Tibial nerve (tissue), 4 donors: ENCODE data around the gene MUCL1. TPM values are rescaled to one million over a fixed set of nuclear protein-coding genes. Genes with fewer than 3 reads are reported as not detected.
A peak's percentile ranks its signal among the peaks of the same experiment; 100 is the strongest.

Experiments used
- DNase-seq, 2 donors: peaks; one replicate each; pipeline ENCODE4 v3.0.0-alpha.2; 2019; ENCODE audit warnings: low spot score in 2 of 2
- H3K27ac ChIP-seq, 4 donors: fragments of 200-600 bp; sonication (generic) in 3 of 4; one replicate each; pipeline ENCODE4 v1.5.1; 2017 to 2019; ENCODE audit warnings: mild to moderate bottlenecking in 1 of 4
- H3K27me3 ChIP-seq, 2 donors: fragments of 200-600 bp; sonication (generic) in 1 of 2; one replicate each; pipeline versions ENCODE4 v1.5.1 to v1.6.0; 2017 to 2019
- H3K36me3 ChIP-seq, 3 donors: fragments of 200-600 bp; sonication (generic); one replicate each; pipeline ENCODE4 v1.5.1; 2018 to 2019
- H3K4me1 ChIP-seq, 4 donors: fragments of 200-600 bp; sonication (generic) in 3 of 4; one replicate each; pipeline ENCODE4 v1.5.1; 2017 to 2019
- H3K4me3 ChIP-seq, 4 donors: fragments of 200-600 bp; sonication (generic) in 3 of 4; one replicate each; pipeline ENCODE4 v1.5.1; 2017 to 2019; ENCODE audit warnings: mild to moderate bottlenecking in 1 of 4, moderate library complexity in 1 of 4
- H3K9me3 ChIP-seq, 4 donors: fragments of 200-600 bp; sonication (generic) in 3 of 4; one replicate each; pipeline ENCODE4 v1.5.1; 2017 to 2019
- CTCF ChIP-seq, 5 experiments: fragments of 200-600 bp in 3 of 5; fragments of 450-650 bp in 2 of 5; sonication (generic) in 3 of 5; IDR thresholded peaks; one replicate each; pipeline ENCODE4 v1.5.1; 2016 to 2019; ENCODE audit warnings: antibody characterized with exemption in 5 of 5, mild to moderate bottlenecking in 3 of 5, moderate library complexity in 2 of 5
- EP300 ChIP-seq, 2 donors: sonication (generic); formaldehyde crosslinking; IDR thresholded peaks; one replicate each; pipeline ENCODE4 v1.6.1; 2017; ENCODE audit warnings: antibody characterized with exemption in 2 of 2, mild to moderate bottlenecking in 1 of 2
- POLR2A ChIP-seq, 2 donors: fragments of 450-650 bp; IDR thresholded peaks; one replicate each; pipeline ENCODE4 v1.6.1; 2017; ENCODE audit warnings: antibody characterized with exemption in 2 of 2, mild to moderate bottlenecking in 2 of 2, moderate library complexity in 2 of 2
- WGBS, 2 donors: methylation state at CpG; one replicate each; pipeline ENCODE4 v1.1.5; 2018; 5-methylcytosine and 5-hydroxymethylcytosine counted together
- total RNA-seq, 4 donors: library from RNA; depleted of rRNA; stranded (reverse); fragments of >200 nt; gene quantifications; one replicate each; pipeline ENCODE4 v1.1.0, GENCODE V29; 2016

The MUCL1 gene
- not detected for total RNA-seq

GRCh38 chr12:54853933-54854538 lies at the start of gene MUCL1:
Gene MUCL1, plus strand, starts transcription at chr12:54854516. Its CDS starts 67 bp downstream, at chr12:54854583.
- H3K4me1 ChIP-seq = no peaks in the 10 kb centered on the region
- H3K36me3 ChIP-seq = no peaks in the 10 kb centered on the region
- H3K9me3 ChIP-seq = no peaks in the 10 kb centered on the region
- peak in 1 of 2 donors; percentile 79 for DNase-seq
- H3K4me3 ChIP-seq = no peak within 1 kb of the TSS
- no peak within 1 kb of the TSS for H3K27ac ChIP-seq
- no peaks in the 10 kb centered on the region for H3K27me3 ChIP-seq
- WGBS, 2 donors = 38 to 46% methylated on average over 6 of the region's 6 CpGs
- TF ChIP-seq POLR2A (IDR thresholded peaks at IDR 0.05) (no peak), CTCF (IDR thresholded peaks at IDR 0.05) (peak; percentile 48 to 72 (median 62))

GRCh38 chr12:54821676-54822075 lies 32.6 kb upstream of the MUCL1 start:
- 91 to 97% methylated on average over 3 of the region's 3 CpGs for WGBS, 2 donors
- H3K4me3 ChIP-seq = no peak overlapping the region
- no peak overlapping the region for H3K27ac ChIP-seq
- H3K9me3 ChIP-seq = peaks cover 0 to 21% (median 2%) of the 10 kb centered on the region in 4 donors
- H3K36me3 ChIP-seq = no peaks in the 10 kb centered on the region
- no peak for DNase-seq
- H3K4me1 ChIP-seq = no peaks in the 10 kb centered on the region
- no peak for TF ChIP-seq POLR2A (IDR thresholded peaks at IDR 0.05)
- TF ChIP-seq EP300 (IDR thresholded peaks at IDR 0.05) = no peak
- no peak for TF ChIP-seq CTCF (IDR thresholded peaks at IDR 0.05)
- no peaks in the 10 kb centered on the region for H3K27me3 ChIP-seq

GRCh38 chr12:54824402-54824801 lies 29.9 kb upstream of the MUCL1 start:
- TF ChIP-seq POLR2A (IDR thresholded peaks at IDR 0.05) = no peak
- no peak for TF ChIP-seq CTCF (IDR thresholded peaks at IDR 0.05)
- TF ChIP-seq EP300 (IDR thresholded peaks at IDR 0.05) = no peak
- WGBS, 2 donors = 97 to 98% methylated on average over 2 of the region's 2 CpGs
- H3K4me1 ChIP-seq = no peaks in the 10 kb centered on the region

GRCh38 chr12:54829511-54829910 lies 24.8 kb upstream of the MUCL1 start:
- Histone ChIP-seq H3K36me3 (no peaks in the 10 kb centered on the region), H3K27ac (no peak overlapping the region), H3K9me3 (peaks cover 0 to 5% (median 0%) of the 10 kb centered on the region in 4 donors), H3K27me3 (no peaks in the 10 kb centered on the region), H3K4me3 (no peak overlapping the region), H3K4me1 (no peaks in the 10 kb centered on the region)
- TF ChIP-seq EP300 (IDR thresholded peaks at IDR 0.05) (no peak), CTCF (IDR thresholded peaks at IDR 0.05) (no peak), POLR2A (IDR thresholded peaks at IDR 0.05) (no peak)
- WGBS, 2 donors = 70 to 88% methylated on average over 5 of the region's 5 CpGs
- DNase-seq = no peak

More at GRCh38 chr12:54824402-54824801, 29.9 kb upstream of the MUCL1 start:
- Histone ChIP-seq H3K4me3 (no peak overlapping the region), H3K27ac (no peak overlapping the region), H3K36me3 (no peaks in the 10 kb centered on the region), H3K27me3 (no peaks in the 10 kb centered on the region), H3K9me3 (peaks cover 0 to 21% (median 2%) of the 10 kb centered on the region in 4 donors)
- DNase-seq = no peak

- Histone ChIP-seq H3K4me3 (no peak overlapping the region), H3K27me3 (no peaks in the 10 kb centered on the region), H3K27ac (no peak overlapping the region), H3K4me1 (no peaks in the 10 kb centered on the region), H3K9me3 (peaks cover 0 to 5% (median 0%) of the 10 kb centered on the region in 4 donors), H3K36me3 (no peaks in the 10 kb centered on the region)
- TF ChIP-seq CTCF (IDR thresholded peaks at IDR 0.05) = no peak
- no peak for TF ChIP-seq EP300 (IDR thresholded peaks at IDR 0.05)
- TF ChIP-seq POLR2A (IDR thresholded peaks at IDR 0.05) = no peak
- no peak for DNase-seq
These were observed 24.1 kb upstream of the MUCL1 start for GRCh38 chr12:54830199-54830598.
